22Rv1 (cell line): ENCODE measurements around the gene ANLN.

Experiments
- ZFX ChIP-seq: fragments of 450-650 bp; IDR thresholded peaks from 2 replicates; pipeline ENCODE4 v1.6.1; 2017; ENCODE audit warnings: antibody characterized with exemption, borderline replicate concordance
- TF ChIP-seq, protein P1 (sequence below): fragments of 450-650 bp; IDR thresholded peaks from 2 replicates; pipeline ENCODE4 v1.5.1; 2017; ENCODE audit warnings: mild to moderate bottlenecking

DNA sequence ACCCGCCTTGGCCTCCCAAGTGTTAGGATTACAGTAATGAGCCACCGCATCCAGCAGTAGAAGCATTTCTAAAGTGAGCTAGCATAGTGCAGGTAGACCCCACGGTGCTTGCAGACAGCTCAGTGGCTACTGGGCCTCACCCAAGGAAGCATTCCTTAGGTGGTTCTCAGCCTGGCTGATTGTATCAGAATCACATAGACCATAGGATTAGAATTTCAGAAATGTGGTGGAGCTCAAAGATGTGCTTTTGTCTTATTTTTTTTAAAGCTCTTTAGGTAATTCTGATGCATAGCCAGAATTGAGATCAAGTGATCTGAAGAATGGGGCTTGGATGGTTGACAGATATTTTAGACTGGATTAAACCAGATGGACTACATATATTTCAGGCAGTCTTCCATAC, 10.9 kb downstream of the ANLN start:
- TF ChIP-seq, protein P1, sequence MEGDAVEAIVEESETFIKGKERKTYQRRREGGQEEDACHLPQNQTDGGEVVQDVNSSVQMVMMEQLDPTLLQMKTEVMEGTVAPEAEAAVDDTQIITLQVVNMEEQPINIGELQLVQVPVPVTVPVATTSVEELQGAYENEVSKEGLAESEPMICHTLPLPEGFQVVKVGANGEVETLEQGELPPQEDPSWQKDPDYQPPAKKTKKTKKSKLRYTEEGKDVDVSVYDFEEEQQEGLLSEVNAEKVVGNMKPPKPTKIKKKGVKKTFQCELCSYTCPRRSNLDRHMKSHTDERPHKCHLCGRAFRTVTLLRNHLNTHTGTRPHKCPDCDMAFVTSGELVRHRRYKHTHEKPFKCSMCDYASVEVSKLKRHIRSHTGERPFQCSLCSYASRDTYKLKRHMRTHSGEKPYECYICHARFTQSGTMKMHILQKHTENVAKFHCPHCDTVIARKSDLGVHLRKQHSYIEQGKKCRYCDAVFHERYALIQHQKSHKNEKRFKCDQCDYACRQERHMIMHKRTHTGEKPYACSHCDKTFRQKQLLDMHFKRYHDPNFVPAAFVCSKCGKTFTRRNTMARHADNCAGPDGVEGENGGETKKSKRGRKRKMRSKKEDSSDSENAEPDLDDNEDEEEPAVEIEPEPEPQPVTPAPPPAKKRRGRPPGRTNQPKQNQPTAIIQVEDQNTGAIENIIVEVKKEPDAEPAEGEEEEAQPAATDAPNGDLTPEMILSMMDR: no peak
- no peak for TF ChIP-seq ZFX
